ENCODE data around the gene SPATA18. TPM values are rescaled to one million over a fixed set of nuclear protein-coding genes. Genes with fewer than 3 reads are reported as not detected.

Gene SPATA18
- total and polyA plus RNA-seq, 2 experiments from 2014 or later = 13.7 to 14.3 TPM

DNA sequence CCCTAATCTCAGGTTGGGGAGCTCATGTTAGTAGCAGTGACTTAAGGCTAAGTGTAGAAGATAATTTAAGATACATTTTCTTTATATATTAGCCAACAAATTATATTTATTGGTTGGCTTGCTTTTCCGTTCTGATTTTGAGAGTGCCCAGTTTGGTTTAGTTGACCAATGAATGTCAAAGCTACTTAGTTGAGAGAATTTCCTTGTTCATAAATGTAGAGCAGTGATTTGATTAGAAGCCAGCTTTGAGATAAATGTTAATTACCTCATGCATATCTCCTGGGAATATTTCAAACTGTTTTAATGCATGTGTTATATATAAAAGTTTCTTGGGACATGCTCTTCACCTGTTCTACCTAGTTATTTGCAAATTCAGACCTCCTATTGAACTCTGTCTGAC, 44.3 kb downstream of the SPATA18 start:
- 96 to 100% methylated on average over 1 of the region's 1 CpG for WGBS, 2 experiments (ENCODE audit: low coverage in 1 of 2, low lambda C conversion rate in 2 of 2, missing lambda C conversion rate in 2 of 2)
- no peaks in the 10 kb centered on the region for H3K9me2 ChIP-seq (ENCODE audit: insufficient read depth)
- TF ChIP-seq EZH2 (IDR thresholded peaks at IDR 0.05; ENCODE audit: insufficient read depth, poor library complexity, severe bottlenecking) (no peak), EZH2phosphoT487 (IDR thresholded peaks at IDR 0.05; ENCODE audit: insufficient read depth, low read depth) (no peak)
- DNase-seq = no peak
- in situ Hi-C loops (cut with MboI) = no loop called here
- H3K4me3 ChIP-seq = no peak overlapping the region
- H3K79me2 ChIP-seq (ENCODE audit: insufficient read depth) = no peaks in the 10 kb centered on the region
- H3K4me1 ChIP-seq (ENCODE audit: insufficient read depth) = peaks cover 14% of the 10 kb centered on the region
- H2AFZ ChIP-seq = no peak overlapping the region
- no peaks in the 10 kb centered on the region for H3K27me3 ChIP-seq (replicated peaks; ENCODE audit: insufficient read depth)
- H3K9ac ChIP-seq = no peak overlapping the region
- no peak overlapping the region for H3K4me2 ChIP-seq (ENCODE audit: unreplicated experiment)
- H3F3A ChIP-seq (ENCODE audit: insufficient read depth) = no peaks in the 10 kb centered on the region
- no peaks in the 10 kb centered on the region for H3K9me3 ChIP-seq (ENCODE audit: low read depth)
- H3K36me3 ChIP-seq (ENCODE audit: low read depth) = no peaks in the 10 kb centered on the region
- no peaks in the 10 kb centered on the region for H4K20me1 ChIP-seq (ENCODE audit: insufficient read depth)
- no peak overlapping the region for H3K27ac ChIP-seq

DNA sequence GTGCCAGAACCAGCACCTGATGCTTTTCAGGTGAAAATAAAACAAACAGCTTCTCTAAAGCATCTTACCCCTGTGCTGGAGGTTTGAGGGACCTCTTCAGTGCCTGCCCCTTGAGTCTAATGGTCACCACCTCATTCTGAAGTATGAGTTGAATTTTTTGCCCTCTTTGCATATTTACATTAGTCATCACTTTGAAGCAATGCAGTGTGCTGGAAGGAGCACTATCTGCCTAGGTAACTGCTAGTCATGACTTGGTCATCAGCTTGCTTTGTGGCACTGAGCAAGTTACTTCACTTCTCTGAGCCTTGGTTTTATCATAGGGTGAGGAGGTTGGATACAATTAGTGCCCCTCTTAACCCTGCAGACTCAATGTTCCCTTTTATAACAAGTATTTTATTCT, 44.9 kb downstream of the SPATA18 start:
- DNase-seq = peak; percentile 58
- H3K79me2 ChIP-seq (ENCODE audit: insufficient read depth) = no peaks in the 10 kb centered on the region
- in situ Hi-C loops (cut with MboI) = no loop called here
- H3K4me1 ChIP-seq (ENCODE audit: insufficient read depth) = peaks cover 15% of the 10 kb centered on the region
- H3K9ac ChIP-seq = no peak overlapping the region
- no peak overlapping the region for H3K4me3 ChIP-seq
- peaks cover 4% of the 10 kb centered on the region; the same call in 1 of the 2 replicates for H3F3A ChIP-seq (ENCODE audit: insufficient read depth)
- H3K27ac ChIP-seq = no peak overlapping the region
- no peaks in the 10 kb centered on the region for H3K36me3 ChIP-seq (ENCODE audit: low read depth)
- H3K9me2 ChIP-seq (ENCODE audit: insufficient read depth) = no peaks in the 10 kb centered on the region
- H3K9me3 ChIP-seq (ENCODE audit: low read depth) = no peaks in the 10 kb centered on the region
- H4K20me1 ChIP-seq (ENCODE audit: insufficient read depth) = no peaks in the 10 kb centered on the region
- H3K27me3 ChIP-seq (replicated peaks; ENCODE audit: insufficient read depth) = no peaks in the 10 kb centered on the region
- no peak overlapping the region for H2AFZ ChIP-seq
- TF ChIP-seq EZH2phosphoT487 (IDR thresholded peaks at IDR 0.05; ENCODE audit: insufficient read depth, low read depth) (no peak), EZH2 (IDR thresholded peaks at IDR 0.05; ENCODE audit: insufficient read depth, poor library complexity, severe bottlenecking) (no peak)
- no peak overlapping the region for H3K4me2 ChIP-seq (ENCODE audit: unreplicated experiment)

DNA sequence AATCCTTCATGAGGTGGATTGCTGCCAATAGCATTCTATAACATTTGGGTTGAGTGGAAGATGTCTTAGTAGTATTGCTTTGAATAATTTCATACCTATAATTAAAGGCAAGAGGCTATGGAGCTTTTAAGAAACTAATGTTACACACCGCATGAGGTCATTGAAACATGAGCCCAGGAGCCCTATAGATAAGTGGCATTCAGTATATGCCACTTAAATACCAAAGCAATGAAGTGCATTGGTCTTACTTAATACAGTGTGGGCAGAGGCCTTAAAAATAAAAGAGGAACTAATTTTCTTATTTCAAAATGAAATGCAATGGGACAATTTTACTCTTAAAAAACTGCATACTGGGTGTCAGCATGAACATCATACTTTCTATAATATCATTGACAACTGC, 47.5 kb downstream of the SPATA18 start:
- in situ Hi-C loops (cut with MboI) = no loop called here
- DNase-seq = peak; percentile 24
- Histone ChIP-seq H3K4me2 (ENCODE audit: unreplicated experiment) (no peak overlapping the region), H4K20me1 (ENCODE audit: insufficient read depth) (no peaks in the 10 kb centered on the region), H3K36me3 (ENCODE audit: low read depth) (no peaks in the 10 kb centered on the region), H3K27me3 (replicated peaks; ENCODE audit: insufficient read depth) (no peaks in the 10 kb centered on the region), H3K9me2 (ENCODE audit: insufficient read depth) (no peaks in the 10 kb centered on the region), H3K9ac (no peak overlapping the region), H3K4me3 (no peak overlapping the region), H3K27ac (no peak overlapping the region), H3K4me1 (ENCODE audit: insufficient read depth) (peaks cover 25% of the 10 kb centered on the region), H2AFZ (no peak overlapping the region), H3F3A (ENCODE audit: insufficient read depth) (peaks cover 8% of the 10 kb centered on the region; the same call in 1 of the 2 replicates), H3K9me3 (ENCODE audit: low read depth) (no peaks in the 10 kb centered on the region), H3K79me2 (ENCODE audit: insufficient read depth) (no peaks in the 10 kb centered on the region)
- TF ChIP-seq EZH2phosphoT487 (IDR thresholded peaks at IDR 0.05; ENCODE audit: insufficient read depth, low read depth) = no peak
- no peak for TF ChIP-seq EZH2 (IDR thresholded peaks at IDR 0.05; ENCODE audit: insufficient read depth, poor library complexity, severe bottlenecking)
- 93 to 95% methylated on average over 1 of the region's 1 CpG for WGBS, 2 experiments (ENCODE audit: low coverage in 1 of 2, low lambda C conversion rate in 2 of 2, missing lambda C conversion rate in 2 of 2)

DNA sequence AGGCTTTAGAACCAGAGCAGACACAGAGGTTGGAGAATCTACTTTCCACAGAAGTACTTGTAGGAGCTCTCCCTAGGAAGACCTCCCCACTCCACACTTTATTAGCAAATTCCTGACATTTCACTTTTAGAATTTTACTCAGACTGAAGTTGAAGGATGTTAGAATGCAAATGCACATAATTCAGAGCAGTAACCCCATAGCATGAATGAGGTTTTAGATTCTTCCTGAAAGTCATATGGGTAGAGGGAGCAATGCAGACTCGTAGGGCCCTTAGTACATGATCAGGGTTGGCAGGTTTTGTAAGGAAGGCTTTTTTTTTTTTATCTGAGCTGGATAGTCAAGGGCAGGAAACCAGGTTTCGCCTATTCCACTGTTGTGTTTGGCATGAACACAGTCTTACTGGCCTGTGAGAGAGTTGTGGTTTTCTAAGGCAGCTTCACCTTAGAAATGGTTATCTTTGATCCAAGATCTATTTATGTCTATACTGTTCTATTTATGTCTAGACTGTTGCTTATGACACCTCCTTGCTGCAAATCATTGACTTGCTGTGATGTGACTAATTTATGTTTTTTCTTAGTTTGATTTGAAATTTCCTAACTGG, 48.9 kb downstream of the SPATA18 start:
- Histone ChIP-seq H3K27me3 (replicated peaks; ENCODE audit: insufficient read depth) (no peaks in the 10 kb centered on the region), H3K27ac (no peak overlapping the region), H2AFZ (no peak overlapping the region), H3K4me3 (no peak overlapping the region), H3K4me2 (ENCODE audit: unreplicated experiment) (no peak overlapping the region), H3K9me3 (ENCODE audit: low read depth) (no peaks in the 10 kb centered on the region), H4K20me1 (ENCODE audit: insufficient read depth) (no peaks in the 10 kb centered on the region), H3K4me1 (ENCODE audit: insufficient read depth) (peaks cover 25% of the 10 kb centered on the region), H3K9me2 (ENCODE audit: insufficient read depth) (no peaks in the 10 kb centered on the region), H3F3A (ENCODE audit: insufficient read depth) (peaks cover 8% of the 10 kb centered on the region; the same call in 1 of the 2 replicates), H3K79me2 (ENCODE audit: insufficient read depth) (no peaks in the 10 kb centered on the region), H3K36me3 (ENCODE audit: low read depth) (no peaks in the 10 kb centered on the region), H3K9ac (no peak overlapping the region)
- no peak for TF ChIP-seq EZH2phosphoT487 (IDR thresholded peaks at IDR 0.05; ENCODE audit: insufficient read depth, low read depth)
- no peak for TF ChIP-seq EZH2 (IDR thresholded peaks at IDR 0.05; ENCODE audit: insufficient read depth, poor library complexity, severe bottlenecking)
- peak; percentile 22 for DNase-seq
- WGBS, 2 experiments (ENCODE audit: low coverage in 1 of 2, low lambda C conversion rate in 2 of 2, missing lambda C conversion rate in 2 of 2) = 74 to 84% methylated on average over 2 of the region's 2 CpGs
- in situ Hi-C loops (cut with MboI) = loop anchor here (10.0 to 25.0 kb wide), 3 partner anchors 287 to 895 kb away; no protein-coding TSS in a partner anchor

DNA sequence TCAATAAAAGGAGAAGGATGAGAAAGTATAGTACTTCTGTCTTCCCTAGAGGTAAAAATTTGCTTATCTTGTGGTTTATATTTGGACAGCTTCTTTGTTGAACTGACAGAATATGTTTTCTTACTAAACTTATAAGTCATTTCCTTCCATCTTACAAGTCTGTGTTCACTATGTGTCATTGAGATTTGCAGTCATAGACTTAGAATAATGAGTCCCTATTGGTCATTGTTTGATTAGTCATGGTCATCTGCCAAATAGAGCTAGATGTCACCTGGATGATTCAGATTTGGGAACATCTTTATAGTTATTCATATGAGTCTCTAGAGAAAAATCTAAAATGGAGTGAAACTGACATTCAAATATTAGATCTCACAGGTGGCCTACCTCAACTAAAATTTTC, 51.5 kb downstream of the SPATA18 start:
- peak; percentile 69 for DNase-seq
- H3K36me3 ChIP-seq (ENCODE audit: low read depth) = no peaks in the 10 kb centered on the region
- in situ Hi-C loops (cut with MboI) = loop anchor here (10.0 to 25.0 kb wide), 3 partner anchors 285 to 892 kb away; no protein-coding TSS in a partner anchor

More for the DNA sequence above, 51.5 kb downstream of the SPATA18 start:
- Histone ChIP-seq H2AFZ (no peak overlapping the region), H3K4me3 (no peak overlapping the region), H3K9ac (no peak overlapping the region), H3K4me1 (ENCODE audit: insufficient read depth) (peaks cover 30% of the 10 kb centered on the region), H3K9me2 (ENCODE audit: insufficient read depth) (no peaks in the 10 kb centered on the region), H3K79me2 (ENCODE audit: insufficient read depth) (no peaks in the 10 kb centered on the region), H3K9me3 (ENCODE audit: low read depth) (no peaks in the 10 kb centered on the region), H3K27me3 (replicated peaks; ENCODE audit: insufficient read depth) (no peaks in the 10 kb centered on the region), H3F3A (ENCODE audit: insufficient read depth) (peaks cover 20% of the 10 kb centered on the region; the same call in 1 of the 2 replicates), H4K20me1 (ENCODE audit: insufficient read depth) (no peaks in the 10 kb centered on the region), H3K27ac (no peak overlapping the region), H3K4me2 (ENCODE audit: unreplicated experiment) (no peak overlapping the region)
- no peak for TF ChIP-seq EZH2 (IDR thresholded peaks at IDR 0.05; ENCODE audit: insufficient read depth, poor library complexity, severe bottlenecking)
- no peak for TF ChIP-seq EZH2phosphoT487 (IDR thresholded peaks at IDR 0.05; ENCODE audit: insufficient read depth, low read depth)

Measured in GM23248 (cell line).